HUDEP-2 (cell line): Measurements from ENCODE around the gene PRDM12.

Experiments
- DNase-seq, 76 experiments: peaks; one replicate each; lab custom pipeline; 2025; ENCODE audit not compliant: unreplicated experiment in 76 of 76; lab: John Stamatoyannopoulos, UW

The PRDM12 gene

GRCh38 chr9:130713286-130713960, 49.0 kb downstream of the PRDM12 start:
- peak in 2 of 76 experiments; percentile 3 to 5 for DNase-seq

GRCh38 chr9:130714586-130715110, 50.3 kb downstream of the PRDM12 start:
- DNase-seq = no peak

- DNase-seq = no peak
These were observed 50.9 kb downstream of the PRDM12 start for GRCh38 chr9:130715270-130715669.

GRCh38 chr9:130718562-130718961, 54.2 kb downstream of the PRDM12 start:
- DNase-seq = no peak

GRCh38 chr9:130720762-130721161, 56.4 kb downstream of the PRDM12 start:
- no peak for DNase-seq

GRCh38 chr9:130728721-130729120, 64.3 kb downstream of the PRDM12 start:
- DNase-seq = peak in 1 of 76 experiments; percentile 13

GRCh38 chr9:130729145-130729544, 64.8 kb downstream of the PRDM12 start:
- no peak for DNase-seq

GRCh38 chr9:130731355-130731754, 67.0 kb downstream of the PRDM12 start:
- no peak for DNase-seq

GRCh38 chr9:130732136-130732535, 67.7 kb downstream of the PRDM12 start:
- no peak for DNase-seq
